NT2/D1 (cell line): ENCODE results near the gene BEST2.

Source experiments
- DNase-seq: peaks from one replicate; pipeline ENCODE4 v3.0.0-alpha.2; 2011; ENCODE audit warnings: low read depth, low spot score
- H3K27me3 ChIP-seq: 2 replicates; pipeline ENCODE4 v1.6.0; 2011; ENCODE audit warnings: mild to moderate bottlenecking; ENCODE audit not compliant: insufficient read length, insufficient read depth
- H3K36me3 ChIP-seq: 2 replicates; pipeline ENCODE4 v1.6.1; 2011; ENCODE audit warnings: mild to moderate bottlenecking, low read length, mixed read lengths; ENCODE audit not compliant: insufficient read depth, insufficient read length
- H3K4me1 ChIP-seq: 2 replicates; pipeline ENCODE4 v1.5.1; 2011; ENCODE audit not compliant: insufficient read depth, insufficient read length
- H3K4me3 ChIP-seq: 2 replicates; pipeline ENCODE4 v1.5.1; 2011; ENCODE audit warnings: low read depth; ENCODE audit not compliant: insufficient read length
- H3K9ac ChIP-seq: 2 replicates; pipeline ENCODE4 v1.6.0; 2011; ENCODE audit warnings: low read depth; ENCODE audit not compliant: insufficient read length
- H3K9me3 ChIP-seq: 2 replicates; pipeline ENCODE4 v1.5.1; 2011; ENCODE audit warnings: mild to moderate bottlenecking, low read length; ENCODE audit not compliant: insufficient read depth
- SUZ12 ChIP-seq: IDR thresholded peaks from 2 replicates; pipeline ENCODE4 v1.6.1; 2011; ENCODE audit not compliant: insufficient read length, insufficient read depth; ENCODE audit errors: extremely low read depth
- YY1 ChIP-seq: IDR thresholded peaks from 2 replicates; pipeline ENCODE4 v1.6.1; 2011; ENCODE audit not compliant: insufficient read length, insufficient read depth
- ZNF274 ChIP-seq: IDR thresholded peaks from 2 replicates; pipeline ENCODE4 v1.6.1; 2011; ENCODE audit warnings: mild to moderate bottlenecking, low read depth, low read length

BEST2 gene

GRCh38 chr19:12767150-12767549 lies 15.6 kb downstream of the BEST2 start:
- H3K9ac ChIP-seq: no peak overlapping the region
- no peaks in the 10 kb centered on the region for H3K27me3 ChIP-seq
- peaks cover 6% of the 10 kb centered on the region for H3K4me1 ChIP-seq
- TF ChIP-seq SUZ12 (no peak), YY1 (no peak), ZNF274 (no peak)
- peaks cover 10% of the 10 kb centered on the region; the same call in 1 of the 2 replicates for H3K9me3 ChIP-seq
- no peak overlapping the region for H3K4me3 ChIP-seq
- H3K36me3 ChIP-seq: peaks cover 52% of the 10 kb centered on the region
- DNase-seq: no peak

- Histone ChIP-seq H3K36me3 (peaks cover 48% of the 10 kb centered on the region), H3K4me3 (no peak overlapping the region), H3K27me3 (no peaks in the 10 kb centered on the region), H3K9me3 (peaks cover 10% of the 10 kb centered on the region; the same call in 1 of the 2 replicates), H3K4me1 (peaks cover 6% of the 10 kb centered on the region), H3K9ac (no peak overlapping the region)
- TF ChIP-seq SUZ12 (no peak), ZNF274 (no peak), YY1 (no peak)
- no peak for DNase-seq
Observed at GRCh38 chr19:12767666-12768065, 16.1 kb downstream of the BEST2 start.

- H3K4me1 ChIP-seq: peaks cover 9% of the 10 kb centered on the region
- no peak for DNase-seq
- no peak overlapping the region for H3K4me3 ChIP-seq
- peak overlapping the region; percentile 57 for H3K9ac ChIP-seq
- H3K9me3 ChIP-seq: no peaks in the 10 kb centered on the region
- no peaks in the 10 kb centered on the region for H3K27me3 ChIP-seq
- TF ChIP-seq YY1: no peak
- TF ChIP-seq ZNF274: no peak
- no peak for TF ChIP-seq SUZ12
- H3K36me3 ChIP-seq: peaks cover 34% of the 10 kb centered on the region
Observed at GRCh38 chr19:12769689-12770088, 18.1 kb downstream of the BEST2 start.

GRCh38 chr19:12770922-12771321 lies 19.3 kb downstream of the BEST2 start:
- Histone ChIP-seq H3K9me3 (no peaks in the 10 kb centered on the region), H3K4me3 (no peak overlapping the region), H3K9ac (peak overlapping the region; percentile 28), H3K4me1 (peaks cover 10% of the 10 kb centered on the region), H3K27me3 (no peaks in the 10 kb centered on the region), H3K36me3 (peaks cover 29% of the 10 kb centered on the region)
- DNase-seq: no peak
- TF ChIP-seq SUZ12 (no peak), ZNF274 (no peak), YY1 (no peak)

- H3K9me3 ChIP-seq: no peaks in the 10 kb centered on the region
- H3K4me3 ChIP-seq: no peak overlapping the region
- H3K4me1 ChIP-seq: peaks cover 12% of the 10 kb centered on the region
- H3K9ac ChIP-seq: no peak overlapping the region
- peaks cover 27% of the 10 kb centered on the region for H3K36me3 ChIP-seq
- H3K27me3 ChIP-seq: no peaks in the 10 kb centered on the region
- no peak for DNase-seq
- TF ChIP-seq ZNF274 (no peak), YY1 (no peak), SUZ12 (no peak)
Observed at GRCh38 chr19:12772323-12772722, 20.7 kb downstream of the BEST2 start.

- peaks cover 3% of the 10 kb centered on the region for H3K27me3 ChIP-seq
- H3K4me3 ChIP-seq: no peak overlapping the region
- H3K9ac ChIP-seq: peak overlapping the region; percentile 16
- H3K4me1 ChIP-seq: peaks cover 13% of the 10 kb centered on the region
- TF ChIP-seq ZNF274 (no peak), YY1 (no peak), SUZ12 (no peak)
- no peaks in the 10 kb centered on the region for H3K9me3 ChIP-seq
- no peak for DNase-seq
- H3K36me3 ChIP-seq: peaks cover 18% of the 10 kb centered on the region
Observed at GRCh38 chr19:12773571-12773970, 22.0 kb downstream of the BEST2 start.

- no peak for TF ChIP-seq SUZ12
- TF ChIP-seq ZNF274: no peak
- no peak for TF ChIP-seq YY1
- Histone ChIP-seq H3K27me3 (peaks cover 3% of the 10 kb centered on the region), H3K9me3 (no peaks in the 10 kb centered on the region), H3K36me3 (peaks cover 16% of the 10 kb centered on the region), H3K4me1 (peaks cover 12% of the 10 kb centered on the region), H3K4me3 (peak within 1 kb of the TSS; percentile 87), H3K9ac (peak within 1 kb of the TSS; percentile 92)
- no peak for DNase-seq
Observed at GRCh38 chr19:12774588-12775555, 23.3 kb downstream of the BEST2 start, which contains the start of gene HOOK2. TSS of gene HOOK2 (minus strand) at chr19:12775552. CDS start at chr19:12775449, 103 bp downstream.
